ENCODE measurements around the gene FCMR.

- TF ChIP-seq, protein P1, sequence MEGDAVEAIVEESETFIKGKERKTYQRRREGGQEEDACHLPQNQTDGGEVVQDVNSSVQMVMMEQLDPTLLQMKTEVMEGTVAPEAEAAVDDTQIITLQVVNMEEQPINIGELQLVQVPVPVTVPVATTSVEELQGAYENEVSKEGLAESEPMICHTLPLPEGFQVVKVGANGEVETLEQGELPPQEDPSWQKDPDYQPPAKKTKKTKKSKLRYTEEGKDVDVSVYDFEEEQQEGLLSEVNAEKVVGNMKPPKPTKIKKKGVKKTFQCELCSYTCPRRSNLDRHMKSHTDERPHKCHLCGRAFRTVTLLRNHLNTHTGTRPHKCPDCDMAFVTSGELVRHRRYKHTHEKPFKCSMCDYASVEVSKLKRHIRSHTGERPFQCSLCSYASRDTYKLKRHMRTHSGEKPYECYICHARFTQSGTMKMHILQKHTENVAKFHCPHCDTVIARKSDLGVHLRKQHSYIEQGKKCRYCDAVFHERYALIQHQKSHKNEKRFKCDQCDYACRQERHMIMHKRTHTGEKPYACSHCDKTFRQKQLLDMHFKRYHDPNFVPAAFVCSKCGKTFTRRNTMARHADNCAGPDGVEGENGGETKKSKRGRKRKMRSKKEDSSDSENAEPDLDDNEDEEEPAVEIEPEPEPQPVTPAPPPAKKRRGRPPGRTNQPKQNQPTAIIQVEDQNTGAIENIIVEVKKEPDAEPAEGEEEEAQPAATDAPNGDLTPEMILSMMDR (conservative IDR thresholded peaks at IDR 0.05 in 1 of 2, IDR thresholded peaks at IDR 0.05 in 1 of 2; ENCODE audit: extremely low read depth in 1 of 2, insufficient read depth in 1 of 2, low read depth in 1 of 2, low read length in 2 of 2) = no peak
- no peak for TF ChIP-seq EZH2 (IDR thresholded peaks at IDR 0.05; ENCODE audit: borderline replicate concordance, low read length)
Measured at GRCh38 chr1:206951318-206952100, 29.8 kb upstream of the FCMR start.

Measured in mammary epithelial cell (primary cell).